NB4 (cell line): Measurements from ENCODE around the gene CHST11.

Experiments used
- DNase-seq: peaks from one replicate; pipeline ENCODE4 v3.0.0; 2010; ENCODE audit warnings: low read depth
- H3K4me3 ChIP-seq: one replicate; pipeline ENCODE4 v1.5.1; 2011; ENCODE audit warnings: mild to moderate bottlenecking, low read depth, low read length, moderate library complexity
- MYC ChIP-seq: IDR thresholded peaks from 2 replicates; pipeline ENCODE4 v1.6.1; 2011; ENCODE audit warnings: low read depth, low read length
- POLR2A ChIP-seq: IDR thresholded peaks from 2 replicates; pipeline ENCODE4 v1.6.1; 2011; ENCODE audit warnings: mild to moderate bottlenecking; ENCODE audit not compliant: insufficient read length; ENCODE audit errors: extremely low read depth
- TF ChIP-seq, protein P1 (sequence below): IDR thresholded peaks from 2 replicates; pipeline ENCODE4 v1.6.1; 2011; ENCODE audit warnings: low read depth, low read length
- TF ChIP-seq, protein P2 (sequence below): IDR thresholded peaks from one replicate; pipeline ENCODE4 v1.5.1; 2012; ENCODE audit warnings: low read depth, low read length

CHST11 gene

GRCh38 chr12:104672501-104673265 lies 215.9 kb downstream of the CHST11 start:
- no peak overlapping the region for H3K4me3 ChIP-seq
- TF ChIP-seq, protein P1, sequence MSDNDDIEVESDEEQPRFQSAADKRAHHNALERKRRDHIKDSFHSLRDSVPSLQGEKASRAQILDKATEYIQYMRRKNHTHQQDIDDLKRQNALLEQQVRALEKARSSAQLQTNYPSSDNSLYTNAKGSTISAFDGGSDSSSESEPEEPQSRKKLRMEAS, result no peak
- TF ChIP-seq, protein P2, sequence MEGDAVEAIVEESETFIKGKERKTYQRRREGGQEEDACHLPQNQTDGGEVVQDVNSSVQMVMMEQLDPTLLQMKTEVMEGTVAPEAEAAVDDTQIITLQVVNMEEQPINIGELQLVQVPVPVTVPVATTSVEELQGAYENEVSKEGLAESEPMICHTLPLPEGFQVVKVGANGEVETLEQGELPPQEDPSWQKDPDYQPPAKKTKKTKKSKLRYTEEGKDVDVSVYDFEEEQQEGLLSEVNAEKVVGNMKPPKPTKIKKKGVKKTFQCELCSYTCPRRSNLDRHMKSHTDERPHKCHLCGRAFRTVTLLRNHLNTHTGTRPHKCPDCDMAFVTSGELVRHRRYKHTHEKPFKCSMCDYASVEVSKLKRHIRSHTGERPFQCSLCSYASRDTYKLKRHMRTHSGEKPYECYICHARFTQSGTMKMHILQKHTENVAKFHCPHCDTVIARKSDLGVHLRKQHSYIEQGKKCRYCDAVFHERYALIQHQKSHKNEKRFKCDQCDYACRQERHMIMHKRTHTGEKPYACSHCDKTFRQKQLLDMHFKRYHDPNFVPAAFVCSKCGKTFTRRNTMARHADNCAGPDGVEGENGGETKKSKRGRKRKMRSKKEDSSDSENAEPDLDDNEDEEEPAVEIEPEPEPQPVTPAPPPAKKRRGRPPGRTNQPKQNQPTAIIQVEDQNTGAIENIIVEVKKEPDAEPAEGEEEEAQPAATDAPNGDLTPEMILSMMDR, result no peak
- peak; percentile 39 for DNase-seq

GRCh38 chr12:104673294-104673693 lies 216.5 kb downstream of the CHST11 start:
- TF ChIP-seq, protein P1, result no peak
- TF ChIP-seq MYC (no peak), POLR2A (no peak)
- TF ChIP-seq, protein P2, result no peak
- DNase-seq, result no peak

GRCh38 chr12:104673696-104674482 lies 217.1 kb downstream of the CHST11 start:
- no peak for TF ChIP-seq POLR2A
- TF ChIP-seq, protein P1, result no peak
- TF ChIP-seq, protein P2, result no peak
- no peak for TF ChIP-seq MYC
- DNase-seq, result no peak
- no peak overlapping the region for H3K4me3 ChIP-seq

More at GRCh38 chr12:104673294-104673693, 216.5 kb downstream of the CHST11 start:
- H3K4me3 ChIP-seq, result no peak overlapping the region

DNA sequence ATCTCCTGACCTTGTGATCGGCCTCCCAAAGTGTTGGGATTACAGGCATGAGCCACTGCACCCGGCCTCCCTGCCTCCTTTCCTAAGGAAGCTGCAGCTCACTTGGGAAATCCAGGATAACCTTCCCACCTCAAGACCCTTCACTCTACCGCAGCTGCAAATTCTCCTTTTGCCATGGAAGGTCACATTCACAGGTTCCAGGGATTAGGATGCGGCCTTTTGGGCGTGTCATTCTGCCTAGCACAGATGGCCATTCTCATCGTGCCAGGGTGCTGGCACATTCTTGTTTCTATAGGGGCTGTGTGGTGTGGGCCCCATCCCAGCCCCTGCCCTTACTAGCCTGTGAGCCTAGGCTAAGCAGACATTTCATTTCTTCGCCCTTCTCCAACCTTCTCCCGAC lies 219.9 kb downstream of the CHST11 start:
- TF ChIP-seq, protein P1, result no peak
- TF ChIP-seq, protein P2, result no peak
- TF ChIP-seq MYC, result no peak
- TF ChIP-seq POLR2A, result no peak
- DNase-seq, result no peak
- no peak overlapping the region for H3K4me3 ChIP-seq

GRCh38 chr12:104677441-104678089 lies 220.8 kb downstream of the CHST11 start:
- no peak for DNase-seq
- H3K4me3 ChIP-seq, result no peak overlapping the region
- no peak for TF ChIP-seq POLR2A
- TF ChIP-seq, protein P1, result no peak
- TF ChIP-seq, protein P2, result no peak
- no peak for TF ChIP-seq MYC
